NB4 (cell line): ENCODE data around the gene RAD51AP2.

Experiments used
- DNase-seq: peaks from one replicate; pipeline ENCODE4 v3.0.0; 2010; ENCODE audit warnings: low read depth
- H3K4me3 ChIP-seq: one replicate; pipeline ENCODE4 v1.5.1; 2011; ENCODE audit warnings: mild to moderate bottlenecking, low read depth, low read length, moderate library complexity
- CTCF ChIP-seq: IDR thresholded peaks from one replicate; pipeline ENCODE4 v1.5.1; 2012; ENCODE audit warnings: low read depth, low read length
- MYC ChIP-seq: IDR thresholded peaks from 2 replicates; pipeline ENCODE4 v1.6.1; 2011; ENCODE audit warnings: low read depth, low read length
- POLR2A ChIP-seq: IDR thresholded peaks from 2 replicates; pipeline ENCODE4 v1.6.1; 2011; ENCODE audit warnings: mild to moderate bottlenecking; ENCODE audit not compliant: insufficient read length; ENCODE audit errors: extremely low read depth
- TF ChIP-seq, protein P1 (sequence below): IDR thresholded peaks from 2 replicates; pipeline ENCODE4 v1.6.1; 2011; ENCODE audit warnings: low read depth, low read length

The RAD51AP2 gene

DNA sequence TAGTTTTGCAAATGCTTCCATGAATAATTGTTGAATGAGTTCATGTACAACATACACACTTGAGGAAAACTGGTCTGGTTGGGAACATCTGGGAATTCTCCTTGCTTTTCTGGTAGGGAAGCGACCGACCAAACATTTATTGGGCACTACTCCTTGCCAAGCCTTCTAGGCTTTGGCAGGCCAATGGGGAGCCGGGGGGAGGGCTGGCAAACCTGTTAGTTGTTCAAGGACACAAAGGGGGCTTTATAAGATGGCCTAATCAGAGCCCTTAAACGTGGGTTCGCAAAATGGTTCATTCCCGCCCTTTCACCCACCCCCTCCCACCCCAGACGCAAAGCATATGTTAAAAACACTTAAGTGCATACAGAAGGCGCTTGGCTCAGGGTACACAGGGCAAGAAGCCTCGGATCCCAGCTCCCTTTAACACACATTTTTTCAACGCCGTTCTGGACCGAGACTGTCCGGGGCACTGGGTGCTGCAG is 21.4 kb upstream of the RAD51AP2 start:
- H3K4me3 ChIP-seq = no peak overlapping the region
- TF ChIP-seq POLR2A = no peak
- TF ChIP-seq, protein P1, sequence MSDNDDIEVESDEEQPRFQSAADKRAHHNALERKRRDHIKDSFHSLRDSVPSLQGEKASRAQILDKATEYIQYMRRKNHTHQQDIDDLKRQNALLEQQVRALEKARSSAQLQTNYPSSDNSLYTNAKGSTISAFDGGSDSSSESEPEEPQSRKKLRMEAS = no peak
- DNase-seq = no peak

DNA sequence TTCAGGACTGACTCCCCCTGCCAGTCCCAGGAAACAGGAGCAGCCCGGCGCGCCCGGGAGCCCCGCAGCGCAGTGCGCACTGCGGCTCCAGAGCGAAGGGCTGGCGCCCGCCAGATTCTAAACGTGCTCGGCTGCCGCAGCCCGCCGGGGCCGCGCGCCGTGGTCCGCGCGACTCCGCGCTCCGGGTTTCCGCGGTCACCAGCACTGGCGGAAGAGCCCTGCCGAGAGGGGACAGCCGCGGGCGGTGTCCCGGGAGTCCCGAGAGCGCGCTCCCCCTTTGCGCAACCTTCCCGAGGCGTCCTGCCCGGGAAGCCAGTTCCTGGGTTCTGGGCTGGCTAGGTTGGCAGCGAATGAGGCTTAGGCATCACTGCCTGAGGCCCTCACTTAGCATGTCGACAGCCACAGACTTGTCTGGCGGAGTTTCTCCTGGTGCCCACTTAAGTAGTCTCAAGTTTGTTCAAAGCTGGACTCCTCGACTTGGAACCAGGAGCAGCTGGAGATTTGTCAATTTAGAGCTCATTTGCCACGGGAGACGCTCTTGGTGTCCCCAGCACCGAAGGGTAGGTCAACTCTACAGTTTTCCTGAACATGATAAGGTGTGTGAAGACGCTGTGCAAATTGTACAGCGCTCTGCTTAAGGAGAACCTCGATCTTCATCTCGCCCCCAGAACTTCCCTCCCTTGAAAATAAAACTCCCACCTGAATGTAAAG is 20.8 kb upstream of the RAD51AP2 start:
- no peak for DNase-seq
- H3K4me3 ChIP-seq = no peak overlapping the region
- TF ChIP-seq POLR2A (no peak), CTCF (no peak), MYC (no peak)
- TF ChIP-seq, protein P1 = no peak

- no peak overlapping the region for H3K4me3 ChIP-seq
- no peak for DNase-seq
- TF ChIP-seq POLR2A (no peak), CTCF (no peak), MYC (no peak)
- TF ChIP-seq, protein P1 = no peak
Observed at GRCh38 chr2:17538022-17538843, 20.0 kb upstream of the RAD51AP2 start.

DNA sequence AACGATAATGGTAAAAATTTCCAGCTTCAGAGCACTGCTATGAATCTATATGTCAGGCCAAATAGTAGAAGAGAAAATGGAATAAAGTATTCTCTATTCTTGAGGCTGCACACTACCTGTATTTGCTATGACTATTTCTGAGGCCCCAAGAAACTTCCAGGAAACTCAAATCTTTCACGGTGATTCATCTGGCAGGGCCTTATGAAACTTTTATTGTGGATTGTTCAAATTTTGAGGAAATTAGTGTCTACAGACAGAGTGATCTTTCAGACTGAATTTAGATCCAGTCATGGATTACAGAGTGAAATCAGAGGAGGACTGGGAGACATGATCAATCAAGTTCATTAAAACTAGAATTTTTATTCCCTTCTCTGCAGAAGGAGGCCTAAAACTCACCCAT is 18.2 kb upstream of the RAD51AP2 start:
- no peak for DNase-seq
- no peak for TF ChIP-seq CTCF
- no peak for TF ChIP-seq POLR2A
- TF ChIP-seq, protein P1 = no peak
- TF ChIP-seq MYC = no peak

GRCh38 chr2:17533546-17533945 is 15.3 kb upstream of the RAD51AP2 start:
- DNase-seq = no peak
- TF ChIP-seq MYC = no peak
- TF ChIP-seq CTCF = no peak
- TF ChIP-seq, protein P1 = no peak
- TF ChIP-seq POLR2A = no peak
- H3K4me3 ChIP-seq = no peak overlapping the region

More for the DNA sequence above, 18.2 kb upstream of the RAD51AP2 start:
- no peak overlapping the region for H3K4me3 ChIP-seq

- H3K4me3 ChIP-seq = no peak overlapping the region
- DNase-seq = no peak
- no peak for TF ChIP-seq POLR2A
- TF ChIP-seq MYC = no peak
- TF ChIP-seq CTCF = no peak
- TF ChIP-seq, protein P1 = no peak
Observed at GRCh38 chr2:17529771-17530170, 11.5 kb upstream of the RAD51AP2 start.
